Effector memory CD8-positive, alpha-beta T cell (primary cell): ENCODE measurements around the gene KRT17.

Experiments
- ATAC-seq: fragments of 150-1000 bp; cut with Tn5 transposase; replicated peaks from 2 replicates; pipeline ENCODE4 v1.10.0; 2021; ENCODE audit warnings: mild to moderate bottlenecking, moderate library complexity
- DNase-seq, 3 experiments: peaks; one replicate each; pipeline ENCODE4 v3.0.0; 2021
- H3K27ac Mint-ChIP-seq, 2 donors: one replicate each; pipeline ENCODE4 v1.8.0; 2022; ENCODE audit warnings: mild to moderate bottlenecking in 2 of 2, mixed read lengths in 2 of 2, moderate library complexity in 2 of 2
- H3K27me3 Mint-ChIP-seq, 2 donors: one replicate each; pipeline ENCODE4 v1.8.0; 2022; ENCODE audit warnings: mixed read lengths in 2 of 2
- H3K36me3 Mint-ChIP-seq: one replicate; pipeline ENCODE4 v1.8.0; 2022; ENCODE audit warnings: mild to moderate bottlenecking, moderate library complexity, mixed read lengths; ENCODE audit not compliant: insufficient read depth
- H3K4me1 Mint-ChIP-seq, 2 donors: one replicate each; pipeline ENCODE4 v1.8.0; 2022; ENCODE audit warnings: low read depth in 2 of 2, mixed read lengths in 2 of 2
- H3K4me3 Mint-ChIP-seq, 2 donors: one replicate each; pipeline ENCODE4 v1.8.0; 2022; ENCODE audit warnings: mild to moderate bottlenecking in 2 of 2, mixed read lengths in 2 of 2, moderate library complexity in 2 of 2
- H3K9me3 Mint-ChIP-seq, 2 donors: one replicate each; pipeline ENCODE4 v1.8.0; 2022; ENCODE audit warnings: mixed read lengths in 2 of 2

Gene KRT17

DNA sequence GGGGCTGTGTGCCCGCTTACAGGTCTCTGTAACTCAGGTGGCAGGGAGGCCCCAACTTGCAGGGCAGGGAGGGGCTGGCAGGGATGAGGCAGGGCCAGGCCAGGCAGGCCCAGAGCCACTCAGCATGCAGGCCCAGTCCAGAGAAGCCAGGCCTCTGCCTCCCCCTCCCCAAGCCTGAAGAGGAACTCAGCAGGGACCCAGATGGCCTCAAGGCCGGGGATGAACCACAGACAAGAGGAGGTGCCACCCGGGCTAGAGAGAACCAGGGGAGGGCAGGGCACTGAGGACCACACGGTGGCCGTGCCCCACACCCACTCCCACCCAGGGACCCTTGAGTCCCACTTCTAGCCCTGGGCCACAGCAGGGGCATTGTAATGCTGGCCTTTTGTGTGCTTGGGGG lies 34.5 kb upstream of the KRT17 start:
- no peak overlapping the region for H3K4me3 Mint-ChIP-seq
- peaks cover 6 to 19% of the 10 kb centered on the region in 2 donors for H3K27me3 Mint-ChIP-seq
- peaks cover 3% of the 10 kb centered on the region for H3K36me3 Mint-ChIP-seq
- H3K9me3 Mint-ChIP-seq: no peaks in the 10 kb centered on the region
- H3K27ac Mint-ChIP-seq: no peak overlapping the region
- ATAC-seq (no peak), DNase-seq (no peak)
- H3K4me1 Mint-ChIP-seq: no peaks in the 10 kb centered on the region

GRCh38 chr17:41657936-41658335 lies 33.6 kb upstream of the KRT17 start:
- H3K4me1 Mint-ChIP-seq: no peaks in the 10 kb centered on the region
- DNase-seq (no peak), ATAC-seq (no peak)
- H3K4me3 Mint-ChIP-seq: no peak overlapping the region
- H3K36me3 Mint-ChIP-seq: peaks cover 3% of the 10 kb centered on the region
- no peak overlapping the region for H3K27ac Mint-ChIP-seq
- peaks cover 6 to 19% of the 10 kb centered on the region in 2 donors for H3K27me3 Mint-ChIP-seq
- no peaks in the 10 kb centered on the region for H3K9me3 Mint-ChIP-seq

GRCh38 chr17:41657176-41657754 lies 32.9 kb upstream of the KRT17 start:
- no peaks in the 10 kb centered on the region for H3K9me3 Mint-ChIP-seq
- H3K4me1 Mint-ChIP-seq: no peaks in the 10 kb centered on the region
- H3K36me3 Mint-ChIP-seq: no peaks in the 10 kb centered on the region
- H3K27me3 Mint-ChIP-seq: peaks cover 6 to 19% of the 10 kb centered on the region in 2 donors
- H3K27ac Mint-ChIP-seq: no peak overlapping the region
- DNase-seq (no peak), ATAC-seq (no peak)
- H3K4me3 Mint-ChIP-seq: no peak overlapping the region

- DNase-seq: no peak
- ATAC-seq: no peak
- H3K27ac Mint-ChIP-seq: no peak overlapping the region
- no peaks in the 10 kb centered on the region for H3K4me1 Mint-ChIP-seq
- H3K36me3 Mint-ChIP-seq: no peaks in the 10 kb centered on the region
- peaks cover 6 to 19% of the 10 kb centered on the region in 2 donors for H3K27me3 Mint-ChIP-seq
- no peaks in the 10 kb centered on the region for H3K9me3 Mint-ChIP-seq
- no peak overlapping the region for H3K4me3 Mint-ChIP-seq
Observed at GRCh38 chr17:41656249-41657023, 32.1 kb upstream of the KRT17 start.

GRCh38 chr17:41655611-41656111 lies 31.3 kb upstream of the KRT17 start:
- no peaks in the 10 kb centered on the region for H3K4me1 Mint-ChIP-seq
- DNase-seq: no peak
- ATAC-seq: no peak
- H3K27ac Mint-ChIP-seq: peak overlapping the region in 1 of 2 donors; percentile 13
- H3K9me3 Mint-ChIP-seq: no peaks in the 10 kb centered on the region
- peaks cover 6 to 19% of the 10 kb centered on the region in 2 donors for H3K27me3 Mint-ChIP-seq
- H3K4me3 Mint-ChIP-seq: no peak overlapping the region
- H3K36me3 Mint-ChIP-seq: no peaks in the 10 kb centered on the region

- H3K9me3 Mint-ChIP-seq: no peaks in the 10 kb centered on the region
- H3K4me3 Mint-ChIP-seq: no peak overlapping the region
- H3K27ac Mint-ChIP-seq: peak overlapping the region in 1 of 2 donors; percentile 13
- no peak for DNase-seq
- H3K4me1 Mint-ChIP-seq: no peaks in the 10 kb centered on the region
- H3K36me3 Mint-ChIP-seq: no peaks in the 10 kb centered on the region
- no peak for ATAC-seq
- H3K27me3 Mint-ChIP-seq: peaks cover 6 to 19% of the 10 kb centered on the region in 2 donors
Observed at GRCh38 chr17:41654678-41655607, 30.6 kb upstream of the KRT17 start.

- H3K9me3 Mint-ChIP-seq: no peaks in the 10 kb centered on the region
- DNase-seq (no peak), ATAC-seq (no peak)
- no peak overlapping the region for H3K4me3 Mint-ChIP-seq
- no peak overlapping the region for H3K27ac Mint-ChIP-seq
- no peaks in the 10 kb centered on the region for H3K4me1 Mint-ChIP-seq
- H3K27me3 Mint-ChIP-seq: peaks cover 6 to 19% of the 10 kb centered on the region in 2 donors
- no peaks in the 10 kb centered on the region for H3K36me3 Mint-ChIP-seq
Observed at GRCh38 chr17:41653892-41654677, 29.7 kb upstream of the KRT17 start.

DNA sequence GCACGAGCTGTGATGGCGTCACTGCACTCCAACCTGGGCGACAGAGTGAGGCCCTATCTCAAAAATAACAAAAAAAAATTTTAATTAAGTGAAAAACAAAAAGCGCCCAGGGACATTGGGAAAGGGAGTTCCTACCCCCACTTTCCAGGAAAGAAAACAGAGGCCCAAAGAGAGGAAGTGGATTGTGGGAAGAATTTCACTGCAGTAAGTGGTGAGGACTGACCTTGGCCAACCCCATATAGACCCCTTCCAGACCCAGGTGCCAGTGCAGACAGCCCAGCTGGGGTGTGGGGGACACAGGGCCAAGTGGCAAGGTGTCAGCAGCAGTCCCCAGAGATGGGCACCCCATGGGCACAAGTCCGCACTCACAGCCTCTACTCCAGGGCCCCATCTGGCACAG lies 29.0 kb upstream of the KRT17 start:
- ATAC-seq: no peak
- H3K27ac Mint-ChIP-seq: no peak overlapping the region
- H3K27me3 Mint-ChIP-seq: peaks cover 6 to 19% of the 10 kb centered on the region in 2 donors
- no peaks in the 10 kb centered on the region for H3K36me3 Mint-ChIP-seq
- DNase-seq: no peak
- no peaks in the 10 kb centered on the region for H3K9me3 Mint-ChIP-seq
- no peak overlapping the region for H3K4me3 Mint-ChIP-seq
- H3K4me1 Mint-ChIP-seq: peaks cover 4% of the 10 kb centered on the region in 2 donors

- Mint-ChIP-seq H3K27me3 (peaks cover 6 to 14% of the 10 kb centered on the region in 2 donors), H3K27ac (no peak overlapping the region), H3K36me3 (no peaks in the 10 kb centered on the region), H3K9me3 (no peaks in the 10 kb centered on the region), H3K4me1 (peaks cover 10% of the 10 kb centered on the region in 2 donors), H3K4me3 (no peak overlapping the region)
- ATAC-seq: no peak
- DNase-seq: no peak
Observed at GRCh38 chr17:41652461-41652970, 28.1 kb upstream of the KRT17 start.

DNA sequence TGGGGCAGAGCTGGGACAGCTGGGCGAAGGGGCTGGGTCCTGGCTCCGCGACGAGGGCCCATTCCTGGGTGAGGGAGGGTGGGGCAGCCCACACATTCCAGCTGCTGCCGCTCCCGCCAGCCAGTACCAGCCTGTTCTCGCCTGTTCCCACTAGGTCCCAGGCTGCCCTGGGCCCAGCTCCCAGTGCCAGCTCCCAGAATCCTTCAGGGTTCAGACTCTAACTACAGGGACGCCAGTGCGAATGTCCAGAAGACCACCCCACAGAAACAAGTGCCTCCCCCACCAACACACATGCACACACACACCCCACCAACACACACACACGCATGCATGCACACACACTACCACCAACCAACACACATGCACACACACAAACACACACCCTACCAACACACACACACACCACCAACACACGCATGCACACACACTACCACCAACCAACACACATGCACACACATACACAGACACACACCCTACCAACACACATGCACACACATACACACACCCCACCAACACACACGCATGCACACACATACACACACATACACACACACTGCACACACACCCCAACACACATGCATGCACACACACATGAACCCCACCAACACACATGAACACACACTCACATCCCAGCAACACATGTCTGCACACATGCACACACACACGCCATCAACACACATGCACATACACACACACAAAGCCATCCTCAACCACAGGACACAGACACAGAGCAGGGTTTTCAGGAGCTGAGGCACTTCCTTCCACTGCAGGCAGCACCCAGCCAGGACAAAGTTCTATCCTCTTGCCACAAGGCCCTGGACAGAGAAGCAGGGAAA lies 27.5 kb upstream of the KRT17 start:
- Mint-ChIP-seq H3K4me1 (peaks cover 10% of the 10 kb centered on the region in 2 donors), H3K4me3 (no peak overlapping the region), H3K9me3 (no peaks in the 10 kb centered on the region), H3K27me3 (peaks cover 6 to 7% of the 10 kb centered on the region in 2 donors), H3K27ac (no peak overlapping the region), H3K36me3 (no peaks in the 10 kb centered on the region)
- no peak for DNase-seq
- ATAC-seq: no peak

- peaks cover 10% of the 10 kb centered on the region in 2 donors for H3K4me1 Mint-ChIP-seq
- H3K36me3 Mint-ChIP-seq: no peaks in the 10 kb centered on the region
- DNase-seq: no peak
- H3K4me3 Mint-ChIP-seq: no peak overlapping the region
- no peak for ATAC-seq
- H3K9me3 Mint-ChIP-seq: no peaks in the 10 kb centered on the region
- no peak overlapping the region for H3K27ac Mint-ChIP-seq
- H3K27me3 Mint-ChIP-seq: no peaks in the 10 kb centered on the region
Observed at GRCh38 chr17:41650794-41651624, 26.6 kb upstream of the KRT17 start.
